GM19025 (cell line): ENCODE measurements around the gene OR8B2.
"Not testable (repeated sequence)": the region's sequence is repeated elsewhere in the genome, so short reads cannot be mapped to it uniquely, and the experiment has no call there.

Source experiments
- ATAC-seq: cut with Tn5 transposase; IDR thresholded peaks from one replicate; pipeline ENCODE4 v1.9.1; 2021; ENCODE audit warnings: mild to moderate bottlenecking, low read depth, moderate library complexity; ENCODE audit not compliant: unreplicated experiment

Gene OR8B2, protein sequence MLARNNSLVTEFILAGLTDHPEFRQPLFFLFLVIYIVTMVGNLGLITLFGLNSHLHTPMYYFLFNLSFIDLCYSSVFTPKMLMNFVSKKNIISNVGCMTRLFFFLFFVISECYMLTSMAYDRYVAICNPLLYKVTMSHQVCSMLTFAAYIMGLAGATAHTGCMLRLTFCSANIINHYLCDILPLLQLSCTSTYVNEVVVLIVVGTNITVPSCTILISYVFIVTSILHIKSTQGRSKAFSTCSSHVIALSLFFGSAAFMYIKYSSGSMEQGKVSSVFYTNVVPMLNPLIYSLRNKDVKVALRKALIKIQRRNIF

DNA sequence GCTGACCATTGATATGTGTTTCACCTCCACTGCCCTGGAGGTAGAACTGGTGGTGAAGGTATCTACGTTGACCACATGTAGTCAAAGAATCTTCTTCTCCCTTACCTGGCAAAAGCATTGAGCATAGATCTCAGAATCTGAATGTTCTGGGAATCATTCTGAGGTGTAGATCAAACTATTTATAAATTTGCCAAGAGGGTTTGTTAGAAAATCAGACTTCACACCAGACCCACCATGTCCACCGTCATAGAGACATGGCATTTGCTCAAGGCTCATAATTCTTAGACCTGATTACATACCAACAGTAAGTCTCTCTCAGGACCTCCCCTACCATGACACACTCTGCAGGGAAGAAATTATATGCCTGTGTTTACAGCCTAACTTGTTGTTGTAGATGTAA, at the start of gene OR8B2:
OR8B2 (minus strand) TSS at position 101 of the 400 bp plus-strand sequence. CDS start 1,156 bp downstream, outside the sequence.
- no peak for ATAC-seq

DNA sequence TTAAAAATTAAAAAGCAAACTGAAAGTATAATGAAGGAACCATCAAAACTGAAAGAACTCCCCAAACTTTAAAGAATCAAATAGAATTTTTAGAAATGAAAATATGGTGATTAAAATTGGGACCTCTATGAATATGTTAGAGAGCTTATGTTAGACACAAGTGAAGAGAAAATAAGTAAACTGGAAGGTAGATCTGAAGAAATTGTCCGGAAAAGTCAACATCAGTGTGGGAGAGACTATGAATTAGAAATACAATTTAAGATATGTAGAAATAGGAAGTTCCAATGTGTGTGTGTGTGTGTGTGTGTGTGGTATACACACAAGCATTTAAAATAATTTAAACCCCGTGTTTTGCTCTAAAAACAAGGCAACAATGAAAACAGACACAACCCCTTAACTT, 45.3 kb upstream of the OR8B2 start:
- ATAC-seq, result no peak

DNA sequence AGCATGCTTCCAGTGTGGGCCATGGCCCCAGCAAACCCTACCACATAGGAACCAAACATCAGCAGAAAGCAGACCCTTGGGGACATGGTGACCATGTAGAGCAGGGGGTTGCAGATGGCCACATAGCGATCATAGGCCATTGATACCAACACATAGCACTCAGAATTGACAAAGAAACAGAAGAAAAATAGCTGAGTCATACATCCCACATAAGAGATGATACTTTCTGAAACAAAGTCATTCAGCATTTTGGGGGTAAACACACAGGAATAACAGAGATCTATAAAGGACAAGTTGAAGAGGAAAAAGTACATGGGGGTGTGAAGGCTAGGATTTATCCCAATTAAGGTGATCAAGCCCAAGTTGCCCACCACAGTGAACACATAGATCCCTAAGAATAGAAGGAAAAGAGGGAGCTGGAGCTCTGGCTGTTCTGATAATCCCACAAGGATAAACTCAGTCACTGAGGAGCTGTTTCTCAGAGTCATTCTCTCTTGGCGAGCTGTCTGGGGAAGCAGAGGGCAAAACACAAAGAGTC, 40.2 kb upstream of the OR8B2 start, which contains the start of gene OR8B4:
OR8B4 (minus strand) TSS at position 488 of the 538 bp plus-strand sequence; CDS start at position 488, 0 bp downstream.
- no peak for ATAC-seq

DNA sequence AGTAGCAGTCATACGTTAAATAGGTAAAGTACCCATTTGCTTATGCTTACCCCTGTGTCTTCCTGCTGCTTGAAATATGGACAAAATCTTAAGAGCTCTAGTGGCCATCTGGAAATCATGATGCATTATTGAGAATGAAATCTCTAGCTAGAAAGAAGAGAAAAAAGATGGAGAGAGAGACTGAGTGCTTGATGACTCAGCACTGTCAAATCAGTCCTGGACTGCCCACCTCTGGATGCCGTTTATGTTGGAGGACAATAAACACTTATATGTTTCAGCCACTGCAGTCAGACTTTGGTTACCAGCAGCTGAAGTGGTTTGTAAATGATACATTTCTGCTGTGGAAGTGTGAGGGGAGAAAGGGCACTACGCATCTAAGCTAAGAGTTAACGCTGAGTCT, 36.7 kb upstream of the OR8B2 start:
- ATAC-seq, result no peak

DNA sequence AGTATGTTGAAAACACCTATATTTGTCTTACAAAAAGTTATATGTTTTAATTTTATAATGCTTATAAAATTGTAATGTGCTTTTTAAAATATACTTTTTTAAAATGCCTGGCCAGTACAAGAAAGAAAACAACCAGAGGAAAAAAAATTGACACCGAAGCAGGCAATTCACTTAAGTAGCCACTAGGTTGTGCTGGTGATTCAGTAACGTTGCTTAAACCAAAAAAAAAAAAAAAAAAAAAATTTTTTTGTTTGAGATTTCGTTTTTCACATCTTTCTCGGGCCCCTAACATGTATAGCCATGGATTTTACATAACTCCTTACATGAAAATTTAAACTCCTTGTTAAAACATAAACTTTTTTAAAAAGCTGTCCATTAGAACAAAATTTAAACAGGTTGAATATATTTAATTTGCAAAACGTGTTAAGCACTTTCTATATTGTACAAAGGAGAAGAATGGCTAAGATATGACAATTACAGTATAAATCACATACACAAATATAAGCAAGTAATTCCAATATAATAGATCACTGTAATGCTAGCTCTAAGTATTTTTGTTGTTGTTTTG, 31.1 kb upstream of the OR8B2 start:
- no peak for ATAC-seq

DNA sequence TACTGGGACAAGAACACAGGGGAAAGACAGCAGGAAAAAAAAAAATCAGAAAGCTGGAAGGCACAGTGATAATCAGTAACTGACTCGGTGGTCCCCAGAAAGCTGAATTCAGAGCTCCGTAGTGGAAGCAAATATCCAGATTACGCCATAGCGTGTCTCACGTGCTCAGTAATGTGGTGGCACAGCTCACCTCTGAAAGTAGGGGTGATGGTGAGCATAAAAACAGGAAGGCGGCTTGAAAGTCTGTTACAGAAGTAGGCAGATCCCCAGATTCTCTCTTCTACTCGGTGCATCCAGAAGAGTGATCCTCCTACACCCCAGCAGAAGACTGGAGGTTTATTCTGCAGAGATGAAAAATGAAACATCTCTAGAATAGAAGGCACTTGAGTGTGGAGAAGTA, 25.6 kb upstream of the OR8B2 start:
- ATAC-seq, result no peak

DNA sequence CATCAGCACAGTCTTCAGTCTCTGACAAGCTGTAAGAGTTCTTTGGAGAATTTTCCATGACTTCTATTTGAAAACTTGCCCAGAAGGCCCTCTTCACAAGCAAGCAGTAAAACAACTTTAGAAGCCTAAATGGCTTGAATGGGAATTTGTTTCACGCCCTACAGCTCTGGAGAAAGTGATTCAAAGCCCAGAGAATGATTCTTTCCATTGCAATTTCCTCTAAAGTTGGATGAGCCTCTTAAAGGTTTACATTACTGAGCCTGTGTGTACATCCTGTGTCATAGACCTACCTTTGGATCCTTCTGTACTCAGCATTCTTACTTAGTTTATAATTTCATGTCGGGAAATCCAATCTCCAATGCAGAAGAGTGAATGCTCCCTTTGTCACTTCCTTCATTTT, 21.3 kb upstream of the OR8B2 start:
- ATAC-seq, result no peak

DNA sequence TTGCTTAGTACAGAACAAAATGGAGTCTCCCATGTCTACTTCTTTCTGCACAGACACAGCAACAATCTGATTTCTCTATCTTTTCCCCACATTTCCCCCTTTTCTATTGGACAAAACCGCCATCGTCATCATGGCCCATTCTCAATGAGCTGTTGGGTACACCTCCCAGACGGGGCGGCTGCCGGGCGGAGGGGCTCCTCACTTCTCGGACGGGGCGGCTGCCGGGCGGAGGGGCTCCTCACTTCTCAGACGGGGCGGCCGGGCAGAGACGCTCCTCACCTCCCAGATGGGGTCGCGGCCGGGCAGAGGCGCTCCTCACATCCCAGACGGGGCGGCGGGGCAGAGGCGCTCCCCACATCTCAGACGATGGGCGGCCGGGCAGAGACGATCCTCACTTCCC, 18.9 kb upstream of the OR8B2 start:
- not testable (repeated sequence) for ATAC-seq

DNA sequence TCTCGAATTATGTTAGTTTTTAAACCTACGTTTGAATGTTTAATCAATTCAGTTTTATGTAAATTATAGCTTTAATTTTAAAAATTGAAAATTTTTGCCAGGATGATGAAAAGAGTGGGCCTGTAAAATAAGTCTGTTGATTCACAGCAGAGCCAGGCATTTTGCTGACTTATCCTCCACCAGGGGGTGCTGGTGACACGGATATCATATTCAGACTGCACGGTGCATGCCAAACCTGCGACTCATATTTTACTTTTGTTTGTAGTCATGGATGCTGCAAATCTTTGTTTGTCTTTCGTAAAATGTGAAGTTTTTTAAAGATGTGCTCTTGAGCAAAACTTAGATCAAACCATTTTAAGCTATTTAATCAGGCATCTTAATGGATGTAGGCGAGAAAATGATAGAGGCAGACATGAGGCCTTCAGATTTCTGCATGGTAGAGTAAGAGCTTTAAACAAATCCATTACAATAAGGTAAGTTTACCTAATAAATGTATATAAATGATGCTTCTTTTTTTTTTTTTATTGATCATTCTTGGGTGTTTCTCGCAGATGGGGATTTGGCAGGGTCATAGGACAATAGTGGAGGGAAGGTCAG, 18.1 kb upstream of the OR8B2 start:
- ATAC-seq, result no peak

DNA sequence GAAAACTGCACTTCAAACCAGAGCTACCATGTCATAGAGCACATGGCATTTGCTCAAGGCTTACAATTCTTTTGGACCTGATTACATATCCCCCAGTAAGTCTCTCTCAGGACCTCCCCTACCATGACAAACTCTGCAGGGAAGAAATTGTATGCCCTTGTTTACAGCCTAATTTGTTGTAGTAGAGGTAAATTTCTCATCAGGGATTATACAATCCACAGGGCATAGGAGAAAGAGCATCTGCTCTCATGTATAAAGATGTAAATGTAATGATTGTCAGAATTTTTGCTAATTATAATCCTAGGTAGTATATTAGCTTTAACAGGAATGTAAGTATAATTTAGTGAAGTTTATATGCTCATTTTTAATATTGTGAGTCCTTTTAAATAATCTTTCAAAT, 14.6 kb upstream of the OR8B2 start, which contains the start of gene OR8B3:
OR8B3 (minus strand) TSS at position 101 of the 400 bp plus-strand sequence. CDS start 1,673 bp downstream, outside the sequence.
- ATAC-seq, result no peak

DNA sequence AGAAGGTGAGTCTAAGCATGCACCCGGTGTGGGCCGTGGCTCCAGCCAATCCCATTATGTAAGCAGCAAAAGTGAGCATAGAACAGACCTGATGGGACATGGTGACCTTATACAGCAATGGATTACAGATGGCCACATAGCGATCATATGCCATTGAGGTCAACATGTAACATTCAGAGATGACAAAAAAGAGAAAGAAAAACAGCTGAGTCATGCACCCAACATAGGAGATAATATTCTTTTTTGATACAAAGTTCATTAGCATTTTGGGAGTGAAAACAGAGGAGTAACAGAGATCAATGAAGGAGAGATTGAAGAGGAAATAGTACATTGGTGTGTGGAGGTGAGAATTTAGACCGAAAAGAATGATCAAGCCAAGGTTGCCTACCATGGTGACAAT, 12.5 kb upstream of the OR8B2 start:
- ATAC-seq, result not testable (repeated sequence)

DNA sequence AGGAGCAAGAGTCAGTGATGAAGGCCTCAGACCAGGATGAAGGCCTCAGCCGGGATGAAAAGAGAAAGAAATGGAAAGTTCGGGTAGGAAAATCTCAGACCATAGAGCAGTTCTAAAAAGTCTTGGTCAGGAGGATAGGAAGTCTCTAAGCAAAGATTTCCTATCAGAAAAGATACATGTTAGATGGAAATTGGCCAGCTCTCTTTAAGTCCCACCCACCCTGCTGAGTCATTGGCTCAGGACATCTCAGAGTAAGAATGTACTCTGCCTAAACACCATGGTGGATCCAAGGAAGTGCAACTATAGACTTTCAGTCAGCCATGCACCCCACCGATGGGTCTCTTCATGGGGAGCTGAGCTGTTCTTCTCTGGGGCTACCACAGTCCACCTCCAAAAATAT, 10.1 kb upstream of the OR8B2 start:
- ATAC-seq, result no peak

DNA sequence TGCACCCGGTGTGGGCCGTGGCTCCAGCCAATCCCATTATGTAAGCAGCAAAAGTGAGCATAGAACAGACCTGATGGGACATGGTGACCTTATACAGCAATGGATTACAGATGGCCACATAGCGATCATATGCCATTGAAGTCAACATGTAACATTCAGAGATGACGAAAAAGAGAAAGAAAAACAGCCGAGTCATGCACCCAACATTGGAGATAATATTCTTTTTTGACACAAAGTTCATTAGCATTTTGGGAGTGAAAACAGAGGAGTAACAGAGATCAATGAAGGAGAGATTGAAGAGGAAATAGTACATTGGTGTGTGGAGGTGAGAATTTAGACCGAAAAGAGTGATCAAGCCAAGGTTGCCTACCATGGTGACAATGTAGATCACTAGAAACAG, 1.4 kb downstream of the OR8B2 start:
- not testable (repeated sequence) for ATAC-seq

DNA sequence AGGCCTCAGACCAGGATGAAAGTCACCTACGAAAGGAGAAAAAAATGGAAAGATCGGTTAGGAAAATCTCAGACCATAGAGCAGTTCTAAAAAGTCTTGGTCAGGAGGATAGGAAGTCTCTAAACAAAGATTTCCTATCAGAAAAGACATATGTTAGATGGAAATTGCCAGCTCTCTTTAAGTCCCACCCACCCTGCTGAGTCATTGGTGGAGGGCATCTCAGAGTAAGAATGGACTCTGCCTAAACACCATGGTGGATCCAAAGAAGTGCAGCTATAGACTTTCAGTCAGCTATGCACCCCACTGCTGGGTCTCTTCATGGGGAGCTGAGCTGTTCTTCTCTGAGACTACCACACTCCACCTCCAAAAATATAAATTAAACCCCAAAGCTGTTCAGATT, 3.7 kb downstream of the OR8B2 start:
- no peak for ATAC-seq

DNA sequence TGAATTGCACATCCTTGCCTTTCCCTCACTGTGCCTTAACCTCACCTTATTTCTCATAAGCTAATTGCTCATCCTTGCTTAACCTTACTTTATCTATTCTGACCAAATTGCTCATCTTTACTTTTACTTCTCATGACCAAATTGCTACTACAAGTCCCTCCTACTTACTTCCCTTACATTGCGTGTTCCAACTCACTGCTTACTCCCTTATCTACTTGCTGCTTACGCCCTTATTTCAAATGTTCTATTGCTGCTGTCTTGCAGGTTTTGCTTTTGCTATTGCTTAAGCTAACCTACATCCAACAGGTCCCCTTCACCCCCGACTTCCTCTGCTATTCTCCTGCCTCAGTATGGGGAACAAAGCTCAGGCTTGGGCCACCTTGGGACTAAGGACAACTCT, 8.0 kb downstream of the OR8B2 start:
- ATAC-seq, result no peak

DNA sequence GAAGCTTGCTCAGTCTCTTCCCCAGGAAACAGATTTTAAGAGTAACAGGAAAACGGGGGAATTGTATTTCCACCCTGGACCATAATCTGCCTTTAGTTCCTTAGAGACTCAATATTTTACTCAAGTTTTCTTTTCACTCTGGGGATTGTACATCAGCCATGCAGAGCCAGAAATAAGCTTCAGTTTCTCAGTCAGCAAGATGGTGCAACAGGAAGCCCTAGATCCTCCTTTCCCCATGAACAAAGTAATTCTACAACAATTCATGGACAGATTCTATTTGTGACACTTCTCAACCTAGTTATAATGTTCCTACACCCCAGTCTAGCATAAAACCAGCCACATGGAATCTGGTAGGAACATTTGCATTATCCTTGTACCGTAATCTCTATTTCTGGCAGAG, 24.7 kb downstream of the OR8B2 start:
- ATAC-seq, result no peak

DNA sequence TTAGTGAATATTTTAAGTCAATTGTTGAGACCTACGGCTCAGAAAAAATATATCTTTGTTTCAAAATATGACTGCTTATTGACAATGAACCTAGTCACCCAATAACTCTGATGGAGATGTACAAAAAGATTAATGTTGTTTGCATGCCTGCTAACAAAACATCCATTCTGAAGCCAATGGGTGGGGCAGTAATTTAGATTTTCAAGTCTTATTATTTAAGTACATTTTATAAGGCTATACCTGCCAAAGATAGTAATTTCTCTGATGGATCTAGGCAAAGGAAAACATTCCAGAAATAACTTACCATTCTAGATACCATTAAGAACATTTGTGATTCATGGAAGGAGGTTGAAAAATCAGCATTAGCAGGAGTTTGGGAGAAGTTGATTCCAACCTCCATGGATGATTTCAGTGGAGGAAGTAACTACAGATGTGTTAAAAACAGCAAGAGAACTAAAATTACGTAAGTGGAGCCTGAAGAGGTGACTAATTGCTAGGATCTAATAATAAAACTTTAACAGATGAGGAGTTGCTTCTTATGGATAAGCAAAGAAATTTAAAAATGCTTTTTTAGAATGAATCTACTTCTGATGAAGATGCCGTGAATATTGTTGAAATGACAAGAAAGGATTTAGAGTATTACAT, 37.9 kb downstream of the OR8B2 start:
- no peak for ATAC-seq

DNA sequence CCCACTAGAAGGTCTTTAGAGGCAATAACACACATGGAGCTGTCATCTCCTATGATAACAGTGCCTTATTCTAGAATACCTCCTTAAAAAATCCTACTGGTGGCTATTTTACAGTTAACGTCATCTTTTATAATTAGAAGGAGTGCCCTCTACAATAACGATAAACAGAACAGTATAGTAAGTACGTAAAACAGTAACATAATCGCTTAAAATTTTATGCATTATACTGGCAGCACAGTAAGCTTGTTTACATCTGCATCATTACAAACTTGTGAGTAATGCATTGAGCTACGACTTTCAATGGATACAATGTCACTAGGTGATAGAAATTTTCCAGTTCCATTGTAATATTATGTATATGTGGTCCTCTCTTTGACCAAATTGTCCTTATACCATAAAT, 40.0 kb downstream of the OR8B2 start:
- ATAC-seq, result no peak

DNA sequence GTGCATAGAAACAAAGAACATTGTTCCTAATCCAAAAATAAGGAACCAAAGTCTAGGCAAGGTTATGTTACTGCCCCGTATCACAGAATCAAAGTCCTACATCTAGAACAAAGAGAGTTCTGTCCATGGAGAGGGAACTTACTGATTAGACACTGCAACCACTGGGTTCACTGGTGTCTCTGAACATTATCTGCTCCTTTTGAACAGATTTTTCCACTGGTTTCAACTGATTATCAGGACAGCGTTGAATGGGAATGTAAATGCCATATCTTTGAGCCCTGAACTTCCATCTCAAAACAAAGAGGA, 44.2 kb downstream of the OR8B2 start:
- ATAC-seq, result no peak

DNA sequence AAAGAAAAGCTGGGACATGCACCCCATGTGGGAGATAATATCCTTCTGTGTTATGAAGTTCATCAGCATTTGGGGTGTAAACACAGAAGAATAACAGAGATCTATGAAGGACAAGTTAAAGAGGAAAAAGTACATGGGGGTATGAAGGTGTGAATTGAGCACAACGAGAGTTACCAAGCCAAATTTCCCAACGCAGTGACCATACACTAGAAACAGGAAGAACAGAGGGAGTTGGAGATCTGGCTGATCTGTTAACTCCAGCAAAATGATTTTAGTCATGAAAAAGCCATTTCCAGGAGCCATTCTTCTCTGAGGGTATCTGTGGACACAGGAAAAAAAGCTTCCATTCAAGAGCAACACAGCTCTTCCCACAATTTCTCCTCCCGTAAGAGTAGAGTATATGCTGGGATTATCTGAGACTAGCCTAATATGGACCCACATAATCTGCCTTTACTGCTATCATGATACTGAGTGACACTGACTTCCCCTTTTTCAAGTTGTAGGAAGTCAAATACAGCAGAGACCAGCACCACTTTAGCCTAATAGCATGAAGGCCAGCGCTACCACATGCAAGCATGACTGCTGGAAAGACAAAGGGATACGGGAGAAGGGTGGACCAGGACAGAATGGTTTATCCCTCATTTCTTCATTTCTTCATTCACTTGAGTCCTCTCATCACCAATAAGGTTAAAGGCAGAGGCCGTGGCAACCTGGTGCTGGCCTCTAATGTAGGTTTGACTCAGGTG, 44.7 kb downstream of the OR8B2 start:
- no peak for ATAC-seq
